Stimulated activated memory B cell treated with anti-CD40 and anti-IgM and Interleukin-4, amounts not matched to agents 10 μg/mL and 1 μg/mL and 100 μg/mL, for 72 hours (primary cell): ENCODE measurements around the gene CXCR1.

Experiments
- ATAC-seq: fragments of 150-1000 bp; cut with Tn5 transposase; 2 replicates; pipeline ENCODE4 v1.10.0; 2021
- H3K27ac Mint-ChIP-seq: one replicate; pipeline ENCODE4 v1.8.0; 2022; ENCODE audit warnings: mild to moderate bottlenecking, mixed read lengths
- H3K27me3 Mint-ChIP-seq: one replicate; pipeline ENCODE4 v1.8.0; 2022; ENCODE audit warnings: mixed read lengths
- H3K36me3 Mint-ChIP-seq: one replicate; pipeline ENCODE4 v1.8.0; 2022; ENCODE audit warnings: mixed read lengths
- H3K4me1 Mint-ChIP-seq: one replicate; pipeline ENCODE4 v1.8.0; 2022; ENCODE audit warnings: mixed read lengths
- H3K4me3 Mint-ChIP-seq: one replicate; pipeline ENCODE4 v1.8.0; 2022; ENCODE audit warnings: mild to moderate bottlenecking, moderate library complexity, mixed read lengths
- H3K9me3 Mint-ChIP-seq: one replicate; pipeline ENCODE4 v1.8.0; 2022; ENCODE audit warnings: mixed read lengths

The CXCR1 gene

GRCh38 chr2:218166791-218167190 is at the start of gene CXCR1:
Gene CXCR1 (minus strand): TSS chr2:218166962. CDS start chr2:218165211, 1,751 bp downstream.
- Mint-ChIP-seq H3K36me3 (no peaks in the 10 kb centered on the region), H3K27me3 (peaks cover 25% of the 10 kb centered on the region), H3K9me3 (no peaks in the 10 kb centered on the region), H3K4me3 (no peak within 1 kb of the TSS), H3K27ac (no peak within 1 kb of the TSS), H3K4me1 (peaks cover 22% of the 10 kb centered on the region)
- peak; percentile 73 for ATAC-seq

DNA sequence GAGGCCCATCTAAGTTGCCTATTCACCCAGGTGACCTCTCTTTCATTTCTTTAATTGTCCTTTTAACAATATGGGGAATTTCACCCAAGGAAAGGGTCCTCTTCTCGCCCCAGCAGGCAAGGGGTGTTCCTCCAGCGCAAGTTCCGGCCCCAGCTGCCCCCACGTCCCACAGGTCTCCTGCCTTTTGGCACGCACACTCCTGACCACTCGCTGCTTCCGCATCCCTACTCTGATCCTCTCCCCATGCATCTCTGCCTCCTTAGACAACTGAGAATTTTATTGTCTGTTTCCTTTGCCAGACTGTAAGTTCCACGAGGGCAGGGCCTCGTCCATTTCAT is 49.5 kb upstream of the CXCR1 start:
- peak overlapping the region; percentile 94 for H3K4me3 Mint-ChIP-seq
- H3K36me3 Mint-ChIP-seq: peaks cover 27% of the 10 kb centered on the region
- H3K27me3 Mint-ChIP-seq: no peaks in the 10 kb centered on the region
- H3K4me1 Mint-ChIP-seq: peaks cover 23% of the 10 kb centered on the region
- H3K27ac Mint-ChIP-seq: peak overlapping the region; percentile 89
- no peak for ATAC-seq
- H3K9me3 Mint-ChIP-seq: no peaks in the 10 kb centered on the region

DNA sequence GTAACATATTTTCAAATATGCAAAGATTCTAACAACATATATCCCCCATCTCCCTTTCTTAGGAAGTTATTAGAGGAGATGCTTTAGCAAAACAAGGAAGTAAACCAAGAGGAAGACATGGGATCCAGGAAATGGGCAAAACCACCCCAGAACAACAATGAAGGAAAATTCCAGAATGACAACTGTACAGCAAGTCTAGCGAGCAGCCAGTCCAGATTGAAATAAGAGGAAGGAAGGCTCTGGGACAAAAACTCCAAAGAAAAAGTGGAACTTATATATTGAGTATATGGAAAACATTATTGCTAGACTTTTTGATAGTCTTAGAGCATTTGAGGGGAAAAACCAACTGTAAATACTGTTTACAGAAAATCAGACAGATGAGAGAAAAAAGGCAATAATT is 47.4 kb upstream of the CXCR1 start:
- Mint-ChIP-seq H3K36me3 (peaks cover 20% of the 10 kb centered on the region), H3K9me3 (peaks cover 5% of the 10 kb centered on the region), H3K4me1 (peaks cover 6% of the 10 kb centered on the region), H3K27ac (no peak overlapping the region), H3K4me3 (no peak overlapping the region), H3K27me3 (no peaks in the 10 kb centered on the region)
- no peak for ATAC-seq

- Mint-ChIP-seq H3K4me3 (no peak overlapping the region), H3K4me1 (no peaks in the 10 kb centered on the region), H3K27me3 (no peaks in the 10 kb centered on the region), H3K9me3 (peaks cover 5% of the 10 kb centered on the region), H3K36me3 (peaks cover 9% of the 10 kb centered on the region), H3K27ac (no peak overlapping the region)
- ATAC-seq: no peak
These were observed 42.3 kb upstream of the CXCR1 start for GRCh38 chr2:218209078-218209477.

- Mint-ChIP-seq H3K27ac (no peak overlapping the region), H3K4me3 (no peak overlapping the region), H3K36me3 (no peaks in the 10 kb centered on the region), H3K9me3 (no peaks in the 10 kb centered on the region), H3K4me1 (no peaks in the 10 kb centered on the region), H3K27me3 (peaks cover 9% of the 10 kb centered on the region)
- ATAC-seq: no peak
These were observed 35.5 kb upstream of the CXCR1 start for GRCh38 chr2:218202266-218202665.

DNA sequence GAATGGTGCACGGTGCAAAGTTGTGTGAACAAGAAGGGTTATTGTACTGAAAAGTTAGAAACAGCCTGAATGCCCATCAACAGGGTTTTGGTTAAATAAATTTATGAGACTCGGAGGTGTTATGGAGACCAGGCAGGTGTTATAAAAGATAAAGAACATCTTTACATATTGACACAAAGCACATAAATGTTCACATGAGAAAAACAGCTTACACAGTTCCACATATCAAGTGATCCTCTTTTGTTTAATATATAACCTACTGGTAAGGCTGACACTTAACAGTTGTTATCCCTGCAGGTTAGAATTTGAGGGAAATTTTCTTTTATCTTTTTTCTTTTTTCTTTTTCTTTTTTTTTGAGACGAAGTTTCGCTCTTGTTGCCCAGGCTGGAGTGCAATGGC is 30.2 kb upstream of the CXCR1 start:
- Mint-ChIP-seq H3K27me3 (peaks cover 9% of the 10 kb centered on the region), H3K4me3 (no peak overlapping the region), H3K36me3 (no peaks in the 10 kb centered on the region), H3K4me1 (no peaks in the 10 kb centered on the region), H3K9me3 (no peaks in the 10 kb centered on the region), H3K27ac (no peak overlapping the region)
- no peak for ATAC-seq

GRCh38 chr2:218194880-218195279 is 28.1 kb upstream of the CXCR1 start:
- H3K4me1 Mint-ChIP-seq: no peaks in the 10 kb centered on the region
- no peak overlapping the region for H3K27ac Mint-ChIP-seq
- ATAC-seq: no peak
- H3K36me3 Mint-ChIP-seq: no peaks in the 10 kb centered on the region
- H3K27me3 Mint-ChIP-seq: peaks cover 9% of the 10 kb centered on the region
- H3K9me3 Mint-ChIP-seq: no peaks in the 10 kb centered on the region
- H3K4me3 Mint-ChIP-seq: no peak overlapping the region

DNA sequence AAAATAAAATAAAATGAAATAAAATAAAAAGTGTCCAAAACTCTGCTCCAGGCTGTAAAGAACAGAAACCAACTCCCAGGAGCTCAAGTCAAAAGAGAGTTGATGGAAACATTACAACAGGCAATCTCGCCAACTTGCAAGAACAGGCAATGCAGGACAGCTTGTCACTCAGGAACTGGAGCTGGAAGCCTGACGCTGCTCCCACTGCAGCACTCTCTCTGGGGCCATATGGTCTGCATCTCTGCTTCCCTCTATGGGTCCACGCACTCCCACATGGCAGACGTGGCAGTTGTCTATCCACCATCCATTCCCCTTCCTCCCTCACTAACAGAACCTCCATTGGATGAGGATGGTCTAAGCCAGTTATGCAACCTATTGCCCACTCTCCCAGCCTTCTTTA is 26.9 kb upstream of the CXCR1 start:
- ATAC-seq: no peak
- Mint-ChIP-seq H3K27me3 (peaks cover 9% of the 10 kb centered on the region), H3K4me1 (no peaks in the 10 kb centered on the region), H3K36me3 (no peaks in the 10 kb centered on the region), H3K9me3 (no peaks in the 10 kb centered on the region), H3K27ac (no peak overlapping the region), H3K4me3 (no peak overlapping the region)

GRCh38 chr2:218192902-218193430 is 26.2 kb upstream of the CXCR1 start:
- no peak for ATAC-seq
- no peak overlapping the region for H3K27ac Mint-ChIP-seq
- H3K27me3 Mint-ChIP-seq: peaks cover 5% of the 10 kb centered on the region

GRCh38 chr2:218188528-218188927 is 21.8 kb upstream of the CXCR1 start:
- Mint-ChIP-seq H3K27me3 (no peaks in the 10 kb centered on the region), H3K36me3 (no peaks in the 10 kb centered on the region), H3K4me1 (peaks cover 8% of the 10 kb centered on the region), H3K27ac (no peak overlapping the region), H3K9me3 (no peaks in the 10 kb centered on the region), H3K4me3 (no peak overlapping the region)
- ATAC-seq: no peak

More at GRCh38 chr2:218192902-218193430, 26.2 kb upstream of the CXCR1 start:
- Mint-ChIP-seq H3K4me3 (no peak overlapping the region), H3K36me3 (no peaks in the 10 kb centered on the region), H3K4me1 (no peaks in the 10 kb centered on the region), H3K9me3 (no peaks in the 10 kb centered on the region)

DNA sequence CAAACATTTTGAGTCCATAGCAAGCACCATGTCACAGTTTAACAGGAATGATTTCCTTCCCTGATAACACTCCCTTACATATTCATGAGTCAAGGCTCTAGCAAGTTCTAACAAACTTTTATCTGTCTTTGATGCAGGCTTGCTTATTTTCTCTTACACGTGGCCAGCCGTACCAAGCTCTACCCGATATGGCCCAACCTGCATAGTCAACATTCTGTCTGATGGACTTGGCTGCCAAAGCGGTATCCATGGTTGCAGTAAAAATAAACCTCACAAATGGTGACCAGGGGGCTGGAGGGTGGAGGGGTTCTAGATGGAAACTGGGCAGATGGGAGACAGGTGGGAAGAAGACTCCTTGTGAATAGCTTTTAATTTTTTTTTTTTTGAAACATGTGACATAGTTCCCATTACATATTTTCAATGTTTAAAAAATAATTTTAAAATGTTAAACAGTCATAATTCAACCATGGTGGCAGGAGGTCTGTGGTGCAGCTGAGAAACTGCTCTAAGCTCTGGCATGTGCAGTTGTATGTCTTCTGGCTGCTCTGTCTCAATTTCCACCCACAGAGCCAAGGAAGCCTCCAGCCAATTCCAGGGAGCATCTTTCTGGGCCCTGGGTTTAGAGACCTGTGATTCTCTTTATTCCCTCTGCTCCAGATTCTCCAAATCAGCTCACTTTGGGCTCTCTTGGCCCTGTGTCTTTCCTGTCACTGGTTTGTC is 20.7 kb upstream of the CXCR1 start:
- peak overlapping the region; percentile 17 for H3K27ac Mint-ChIP-seq
- peaks cover 8% of the 10 kb centered on the region for H3K4me1 Mint-ChIP-seq
- no peak overlapping the region for H3K4me3 Mint-ChIP-seq
- no peaks in the 10 kb centered on the region for H3K9me3 Mint-ChIP-seq
- ATAC-seq: no peak
- H3K27me3 Mint-ChIP-seq: no peaks in the 10 kb centered on the region
- H3K36me3 Mint-ChIP-seq: no peaks in the 10 kb centered on the region

DNA sequence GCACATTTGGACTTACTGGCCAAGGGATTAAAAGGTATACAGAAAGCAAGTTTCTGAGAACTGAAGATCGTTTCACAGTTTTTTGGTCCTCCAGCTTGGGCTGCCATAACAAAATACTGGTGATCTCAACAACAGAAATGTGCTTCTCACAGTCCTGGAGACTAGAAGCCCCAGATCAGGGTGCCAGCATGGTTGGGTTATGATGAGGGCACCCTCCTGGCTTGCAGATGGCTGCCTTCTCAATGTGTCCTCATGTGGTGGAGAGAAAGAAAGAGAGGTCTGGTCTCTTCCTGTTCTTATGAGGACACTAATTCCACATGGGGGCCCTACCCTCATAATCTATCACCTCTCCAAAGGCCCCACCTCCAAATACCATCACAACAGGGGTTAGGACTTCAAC is 20.1 kb upstream of the CXCR1 start:
- no peak for ATAC-seq
- H3K4me1 Mint-ChIP-seq: peaks cover 8% of the 10 kb centered on the region
- no peak overlapping the region for H3K4me3 Mint-ChIP-seq
- H3K27ac Mint-ChIP-seq: no peak overlapping the region
- H3K9me3 Mint-ChIP-seq: no peaks in the 10 kb centered on the region
- no peaks in the 10 kb centered on the region for H3K36me3 Mint-ChIP-seq
- H3K27me3 Mint-ChIP-seq: no peaks in the 10 kb centered on the region

DNA sequence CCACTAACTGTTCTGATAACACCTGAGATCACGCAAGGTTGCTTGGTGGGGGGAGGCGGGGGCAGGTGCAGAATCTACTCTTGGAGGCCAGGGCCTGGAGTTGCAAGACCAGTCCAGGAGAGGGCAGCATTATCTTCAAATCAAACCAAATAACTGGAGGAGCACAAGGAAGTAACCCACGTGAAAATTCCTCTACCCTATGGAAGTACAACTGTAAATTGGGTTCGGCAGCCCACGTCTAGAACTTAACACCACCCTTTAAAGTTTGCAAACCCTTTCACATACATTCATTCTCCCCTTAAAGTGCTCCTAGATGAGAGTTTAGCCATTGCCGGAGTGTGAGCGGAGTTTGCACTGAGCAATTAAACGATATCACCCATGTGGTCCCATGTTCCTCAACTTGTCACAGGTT is 19.6 kb upstream of the CXCR1 start:
- Mint-ChIP-seq H3K4me3 (no peak overlapping the region), H3K27me3 (no peaks in the 10 kb centered on the region)

GRCh38 chr2:218184331-218184730 is 17.6 kb upstream of the CXCR1 start:
- Mint-ChIP-seq H3K4me3 (no peak overlapping the region), H3K9me3 (no peaks in the 10 kb centered on the region), H3K4me1 (peaks cover 8% of the 10 kb centered on the region), H3K27me3 (no peaks in the 10 kb centered on the region), H3K36me3 (no peaks in the 10 kb centered on the region), H3K27ac (no peak overlapping the region)
- ATAC-seq: no peak

More for the DNA sequence above, 19.6 kb upstream of the CXCR1 start:
- H3K4me1 Mint-ChIP-seq: peaks cover 8% of the 10 kb centered on the region
- H3K36me3 Mint-ChIP-seq: no peaks in the 10 kb centered on the region
- no peak overlapping the region for H3K27ac Mint-ChIP-seq
- H3K9me3 Mint-ChIP-seq: no peaks in the 10 kb centered on the region
- peak; percentile 81 for ATAC-seq

DNA sequence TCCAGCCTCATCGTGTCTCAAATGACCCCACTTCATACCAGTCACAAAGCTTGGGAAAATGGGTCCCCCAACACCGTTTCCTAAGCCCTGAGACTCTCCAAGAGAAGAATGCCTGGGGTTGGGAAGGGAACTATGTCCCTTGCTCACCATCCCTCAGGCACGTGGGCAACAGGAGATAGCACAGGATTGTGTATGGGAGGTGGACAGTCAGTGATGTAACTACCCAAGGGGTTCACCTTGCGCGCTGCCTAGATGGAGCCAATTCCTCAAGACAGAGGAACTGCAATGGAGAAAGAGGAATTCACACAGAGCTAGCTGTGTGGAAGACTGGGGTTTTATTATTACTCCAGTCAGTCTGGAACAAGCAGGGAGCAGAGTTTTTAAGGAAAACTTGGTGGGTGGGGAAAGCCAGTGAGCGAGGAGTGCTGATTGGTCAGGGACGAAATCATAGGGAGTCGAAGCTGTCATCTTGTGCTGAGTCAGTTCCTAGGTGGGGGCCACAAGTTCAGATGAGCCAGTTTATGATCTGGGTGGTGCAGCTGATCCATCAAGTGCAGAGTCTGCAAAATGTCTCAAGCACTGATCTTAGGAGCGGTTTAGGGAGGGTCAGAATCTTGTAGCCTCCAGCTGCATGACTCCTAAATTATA is 13.8 kb upstream of the CXCR1 start:
- Mint-ChIP-seq H3K36me3 (no peaks in the 10 kb centered on the region), H3K27me3 (no peaks in the 10 kb centered on the region), H3K27ac (no peak overlapping the region), H3K4me1 (no peaks in the 10 kb centered on the region), H3K4me3 (no peak overlapping the region), H3K9me3 (no peaks in the 10 kb centered on the region)
- no peak for ATAC-seq

DNA sequence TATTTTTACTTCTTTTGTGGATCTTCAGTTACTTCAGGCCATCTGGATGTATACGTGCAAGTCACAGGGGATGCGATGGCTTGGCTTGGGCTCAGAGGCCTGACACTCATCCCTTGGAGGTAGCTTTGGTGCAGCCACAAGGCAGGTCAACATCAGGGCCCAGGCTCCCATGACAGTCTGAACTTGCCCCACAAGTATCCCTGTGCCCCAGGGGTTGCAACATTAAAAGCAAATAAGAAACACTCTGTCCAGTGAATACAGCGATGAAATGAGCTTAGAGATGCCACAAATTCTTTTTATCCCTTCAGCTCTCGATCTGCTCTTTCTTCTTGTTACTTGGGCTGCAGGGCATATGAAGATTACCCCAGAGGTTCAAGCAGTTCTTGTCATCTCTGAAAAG is 13.0 kb upstream of the CXCR1 start:
- Mint-ChIP-seq H3K36me3 (no peaks in the 10 kb centered on the region), H3K4me1 (no peaks in the 10 kb centered on the region), H3K27me3 (no peaks in the 10 kb centered on the region), H3K9me3 (no peaks in the 10 kb centered on the region), H3K4me3 (no peak overlapping the region), H3K27ac (no peak overlapping the region)
- no peak for ATAC-seq
